ENCODE measurements around the gene BARHL2.

BARHL2 gene

GRCh38 chr1:90753556-90753955, 36.5 kb upstream of the BARHL2 start:
- ChIA-PET CTCF (no interaction called here), POLR2A (no interaction called here)
- TF ChIP-seq CTBP1 (IDR thresholded peaks at IDR 0.05; ENCODE audit: borderline replicate concordance) = no peak
- no peak for TF ChIP-seq FOXA1 (IDR thresholded peaks at IDR 0.05)
- no peak for TF ChIP-seq NFRKB (IDR thresholded peaks at IDR 0.05)
- TF ChIP-seq ZNF384 (IDR thresholded peaks at IDR 0.05) = no peak
- TF ChIP-seq FOXM1 (IDR thresholded peaks at IDR 0.05; ENCODE audit: borderline replicate concordance) = no peak
- no peak for TF ChIP-seq SUZ12 (IDR thresholded peaks at IDR 0.05)
- no peak for TF ChIP-seq LEF1 (IDR thresholded peaks at IDR 0.05; ENCODE audit: borderline replicate concordance)
- no peak for TF ChIP-seq SP1 (IDR thresholded peaks at IDR 0.05)
- TF ChIP-seq TARDBP (IDR thresholded peaks at IDR 0.05) = no peak
- TF ChIP-seq ELF4 (IDR thresholded peaks at IDR 0.05) = no peak
- no peak for TF ChIP-seq BHLHE40 (IDR thresholded peaks at IDR 0.05; ENCODE audit: borderline replicate concordance)
- no peak for TF ChIP-seq ARNT (IDR thresholded peaks at IDR 0.05)
- TF ChIP-seq PKNOX1 (IDR thresholded peaks at IDR 0.05) = no peak
- TF ChIP-seq L3MBTL2 (conservative IDR thresholded peaks at IDR 0.05) = no peak
- no peak for TF ChIP-seq HDGF (IDR thresholded peaks at IDR 0.05; ENCODE audit: borderline replicate concordance)
- no peak for DNase-seq (ENCODE audit: extremely low spot score)

- ChIA-PET CTCF (no interaction called here), POLR2A (no interaction called here)
- no peak for DNase-seq (ENCODE audit: extremely low spot score)
- no peak for TF ChIP-seq SUZ12 (IDR thresholded peaks at IDR 0.05)
- TF ChIP-seq FOXK2 (IDR thresholded peaks at IDR 0.05) = no peak
- TF ChIP-seq SP1 (IDR thresholded peaks at IDR 0.05) = no peak
- TF ChIP-seq NFRKB (IDR thresholded peaks at IDR 0.05) = no peak
- no peak for TF ChIP-seq ZNF384 (IDR thresholded peaks at IDR 0.05)
- TF ChIP-seq CTBP1 (IDR thresholded peaks at IDR 0.05; ENCODE audit: borderline replicate concordance) = no peak
- TF ChIP-seq LEF1 (IDR thresholded peaks at IDR 0.05; ENCODE audit: borderline replicate concordance) = no peak
- no peak for TF ChIP-seq ARNT (IDR thresholded peaks at IDR 0.05)
- no peak for TF ChIP-seq FOXM1 (IDR thresholded peaks at IDR 0.05; ENCODE audit: borderline replicate concordance)
- no peak for TF ChIP-seq HDGF (IDR thresholded peaks at IDR 0.05; ENCODE audit: borderline replicate concordance)
- TF ChIP-seq TARDBP (IDR thresholded peaks at IDR 0.05) = no peak
- TF ChIP-seq L3MBTL2 (conservative IDR thresholded peaks at IDR 0.05) = no peak
These were observed 31.6 kb upstream of the BARHL2 start for GRCh38 chr1:90748668-90749067.

GRCh38 chr1:90746857-90747256, 29.8 kb upstream of the BARHL2 start:
- TF ChIP-seq ZNF384 (IDR thresholded peaks at IDR 0.05) = no peak
- TF ChIP-seq ARNT (IDR thresholded peaks at IDR 0.05) = no peak
- TF ChIP-seq NFRKB (IDR thresholded peaks at IDR 0.05) = no peak
- no peak for TF ChIP-seq FOXM1 (IDR thresholded peaks at IDR 0.05; ENCODE audit: borderline replicate concordance)
- TF ChIP-seq FOXA1 (IDR thresholded peaks at IDR 0.05) = no peak
- TF ChIP-seq CTBP1 (IDR thresholded peaks at IDR 0.05; ENCODE audit: borderline replicate concordance) = no peak
- no peak for TF ChIP-seq TARDBP (IDR thresholded peaks at IDR 0.05)
- TF ChIP-seq HDGF (IDR thresholded peaks at IDR 0.05; ENCODE audit: borderline replicate concordance) = no peak
- no peak for TF ChIP-seq LEF1 (IDR thresholded peaks at IDR 0.05; ENCODE audit: borderline replicate concordance)
- TF ChIP-seq FOXK2 (IDR thresholded peaks at IDR 0.05) = no peak
- TF ChIP-seq BHLHE40 (IDR thresholded peaks at IDR 0.05; ENCODE audit: borderline replicate concordance) = no peak
- TF ChIP-seq SP1 (IDR thresholded peaks at IDR 0.05) = no peak
- TF ChIP-seq PKNOX1 (IDR thresholded peaks at IDR 0.05) = no peak
- DNase-seq (ENCODE audit: extremely low spot score) = no peak
- CTCF ChIA-PET = no interaction called here
- POLR2A ChIA-PET = no interaction called here

- ChIA-PET POLR2A (no interaction called here), CTCF (no interaction called here)
- TF ChIP-seq NFRKB (IDR thresholded peaks at IDR 0.05) = no peak
- TF ChIP-seq HDGF (IDR thresholded peaks at IDR 0.05; ENCODE audit: borderline replicate concordance) = no peak
- TF ChIP-seq FOXA1 (IDR thresholded peaks at IDR 0.05) = no peak
- TF ChIP-seq BHLHE40 (IDR thresholded peaks at IDR 0.05; ENCODE audit: borderline replicate concordance) = no peak
- TF ChIP-seq SP1 (IDR thresholded peaks at IDR 0.05) = no peak
- no peak for TF ChIP-seq FOXM1 (IDR thresholded peaks at IDR 0.05; ENCODE audit: borderline replicate concordance)
- TF ChIP-seq ELF4 (IDR thresholded peaks at IDR 0.05) = no peak
- no peak for TF ChIP-seq PKNOX1 (IDR thresholded peaks at IDR 0.05)
- no peak for DNase-seq (ENCODE audit: extremely low spot score)
These were observed 28.9 kb upstream of the BARHL2 start for GRCh38 chr1:90745972-90746371.

- ChIA-PET POLR2A (no interaction called here), CTCF (no interaction called here)
- DNase-seq (ENCODE audit: extremely low spot score) = no peak
- TF ChIP-seq ARNT (IDR thresholded peaks at IDR 0.05) (no peak), SUZ12 (IDR thresholded peaks at IDR 0.05) (no peak), FOXA1 (IDR thresholded peaks at IDR 0.05) (no peak), NFRKB (IDR thresholded peaks at IDR 0.05) (no peak), BHLHE40 (IDR thresholded peaks at IDR 0.05; ENCODE audit: borderline replicate concordance) (no peak), FOXK2 (IDR thresholded peaks at IDR 0.05) (no peak), CTBP1 (IDR thresholded peaks at IDR 0.05; ENCODE audit: borderline replicate concordance) (no peak), TARDBP (IDR thresholded peaks at IDR 0.05) (no peak), ELF4 (IDR thresholded peaks at IDR 0.05) (no peak), L3MBTL2 (conservative IDR thresholded peaks at IDR 0.05) (no peak), PKNOX1 (IDR thresholded peaks at IDR 0.05) (no peak), LEF1 (IDR thresholded peaks at IDR 0.05; ENCODE audit: borderline replicate concordance) (no peak), SP1 (IDR thresholded peaks at IDR 0.05) (no peak), FOXM1 (IDR thresholded peaks at IDR 0.05; ENCODE audit: borderline replicate concordance) (no peak)
These were observed 15.0 kb upstream of the BARHL2 start for GRCh38 chr1:90732136-90732535.
